HepG2 (cell line): ENCODE data around the gene NFKBIA. TPM values are rescaled to one million over a fixed set of nuclear protein-coding genes. Genes with fewer than 3 reads are reported as not detected.

Experiments used
- HOXA9 ChIP-seq: sonication (generic); formaldehyde crosslinking; IDR thresholded peaks from 2 replicates; pipeline ENCODE4 v1.8.1; 2022; ENCODE audit warnings: missing genetic modification reagents, mild to moderate bottlenecking, moderate library complexity, borderline replicate concordance
- MAF1 ChIP-seq: sonication (generic); formaldehyde crosslinking; IDR thresholded peaks from 2 replicates; pipeline ENCODE4 v1.5.0; 2020; ENCODE audit warnings: missing genetic modification reagents, borderline replicate concordance
- SNRNP70 ChIP-seq: fragments of 200-400 bp; formaldehyde crosslinking; IDR thresholded peaks from 2 replicates; pipeline ENCODE4 v1.6.1; 2017; ENCODE audit warnings: mild to moderate bottlenecking, low read depth, low read length, moderate library complexity
- ZNF160 ChIP-seq: sonication (generic); formaldehyde crosslinking; IDR thresholded peaks from 2 replicates; pipeline ENCODE4 v1.8.0; 2022; ENCODE audit warnings: mild to moderate bottlenecking, inconsistent platforms, missing genetic modification reagents
- ZNF792 ChIP-seq: IDR thresholded peaks from 2 replicates; pipeline ENCODE4 v1.6.1; 2016
- polyA plus RNA-seq, 8 experiments: library from polyadenylated mRNA; depleted of rRNA in 3 of 8; stranded (reverse) in 7 of 8; unstranded in 1 of 8; fragments of >200 nt; fragmentation: Illumina TruSeq in 4 of 8; extraction: Trizol in 4 of 8; gene quantifications; 2 replicates each; pipeline versions ENCODE4 v1.2.1 to v1.2.3, GENCODE V29; 2011 to 2016; ENCODE audit warnings: low read depth in 4 of 8, missing spikeins in 1 of 8, mixed read lengths in 1 of 8; ENCODE audit not compliant: insufficient read depth in 1 of 8
- total RNA-seq, 5 experiments: library from RNA; depleted of rRNA; stranded (reverse); fragments of >200 nt; fragmentation: Illumina TruSeq; extraction: Trizol; gene quantifications; 2 replicates each; pipeline ENCODE4 v1.2.3, GENCODE V29; 2016; ENCODE audit warnings: low read depth in 1 of 5
- TF ChIP-seq, protein P1 (sequence below): IDR thresholded peaks from 2 replicates; pipeline ENCODE4 v1.6.1; 2016; ENCODE audit warnings: low read depth, missing genetic modification reagents, missing compliant biosample characterization
- TF ChIP-seq, protein P2 (sequence below): sonication (generic); formaldehyde crosslinking; IDR thresholded peaks from 2 replicates; pipeline ENCODE4 v1.8.0; 2022; ENCODE audit warnings: low read depth, missing genetic modification reagents
- TF ChIP-seq, protein P3 (sequence below): IDR thresholded peaks from 2 replicates; pipeline ENCODE4 v1.6.1; 2012; ENCODE audit warnings: low read length, improper control_type of control experiment

NFKBIA gene
- total and polyA plus RNA-seq, 2 of the 13 experiments (the other 11 are each of a cell fraction or from before 2014, with no cell fraction given): 197 to 319 TPM

DNA sequence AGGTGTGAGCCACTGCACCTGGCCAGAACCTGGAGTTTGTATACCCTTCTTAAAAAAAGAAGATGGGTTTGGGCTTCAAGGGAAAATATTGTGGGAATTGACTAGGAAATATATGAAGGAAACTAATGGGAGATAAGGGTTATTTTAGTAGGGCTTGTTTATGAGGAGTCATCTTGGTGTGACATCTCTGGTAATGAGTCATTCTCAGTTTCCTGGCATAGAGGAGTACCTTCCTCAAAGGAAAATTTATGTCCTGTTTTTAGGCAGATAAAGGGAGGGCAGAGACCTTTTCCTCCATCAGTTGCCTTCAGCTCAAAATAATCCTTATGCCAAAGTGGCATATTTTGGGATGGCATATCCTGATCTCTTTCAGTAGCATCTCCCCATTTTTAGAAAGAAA, 30.6 kb upstream of the NFKBIA start (continued):
- no peak for TF ChIP-seq MAF1
- no peak for TF ChIP-seq HOXA9 (CRISPR knock-in tag)
- TF ChIP-seq SNRNP70: no peak
- TF ChIP-seq, protein P1, sequence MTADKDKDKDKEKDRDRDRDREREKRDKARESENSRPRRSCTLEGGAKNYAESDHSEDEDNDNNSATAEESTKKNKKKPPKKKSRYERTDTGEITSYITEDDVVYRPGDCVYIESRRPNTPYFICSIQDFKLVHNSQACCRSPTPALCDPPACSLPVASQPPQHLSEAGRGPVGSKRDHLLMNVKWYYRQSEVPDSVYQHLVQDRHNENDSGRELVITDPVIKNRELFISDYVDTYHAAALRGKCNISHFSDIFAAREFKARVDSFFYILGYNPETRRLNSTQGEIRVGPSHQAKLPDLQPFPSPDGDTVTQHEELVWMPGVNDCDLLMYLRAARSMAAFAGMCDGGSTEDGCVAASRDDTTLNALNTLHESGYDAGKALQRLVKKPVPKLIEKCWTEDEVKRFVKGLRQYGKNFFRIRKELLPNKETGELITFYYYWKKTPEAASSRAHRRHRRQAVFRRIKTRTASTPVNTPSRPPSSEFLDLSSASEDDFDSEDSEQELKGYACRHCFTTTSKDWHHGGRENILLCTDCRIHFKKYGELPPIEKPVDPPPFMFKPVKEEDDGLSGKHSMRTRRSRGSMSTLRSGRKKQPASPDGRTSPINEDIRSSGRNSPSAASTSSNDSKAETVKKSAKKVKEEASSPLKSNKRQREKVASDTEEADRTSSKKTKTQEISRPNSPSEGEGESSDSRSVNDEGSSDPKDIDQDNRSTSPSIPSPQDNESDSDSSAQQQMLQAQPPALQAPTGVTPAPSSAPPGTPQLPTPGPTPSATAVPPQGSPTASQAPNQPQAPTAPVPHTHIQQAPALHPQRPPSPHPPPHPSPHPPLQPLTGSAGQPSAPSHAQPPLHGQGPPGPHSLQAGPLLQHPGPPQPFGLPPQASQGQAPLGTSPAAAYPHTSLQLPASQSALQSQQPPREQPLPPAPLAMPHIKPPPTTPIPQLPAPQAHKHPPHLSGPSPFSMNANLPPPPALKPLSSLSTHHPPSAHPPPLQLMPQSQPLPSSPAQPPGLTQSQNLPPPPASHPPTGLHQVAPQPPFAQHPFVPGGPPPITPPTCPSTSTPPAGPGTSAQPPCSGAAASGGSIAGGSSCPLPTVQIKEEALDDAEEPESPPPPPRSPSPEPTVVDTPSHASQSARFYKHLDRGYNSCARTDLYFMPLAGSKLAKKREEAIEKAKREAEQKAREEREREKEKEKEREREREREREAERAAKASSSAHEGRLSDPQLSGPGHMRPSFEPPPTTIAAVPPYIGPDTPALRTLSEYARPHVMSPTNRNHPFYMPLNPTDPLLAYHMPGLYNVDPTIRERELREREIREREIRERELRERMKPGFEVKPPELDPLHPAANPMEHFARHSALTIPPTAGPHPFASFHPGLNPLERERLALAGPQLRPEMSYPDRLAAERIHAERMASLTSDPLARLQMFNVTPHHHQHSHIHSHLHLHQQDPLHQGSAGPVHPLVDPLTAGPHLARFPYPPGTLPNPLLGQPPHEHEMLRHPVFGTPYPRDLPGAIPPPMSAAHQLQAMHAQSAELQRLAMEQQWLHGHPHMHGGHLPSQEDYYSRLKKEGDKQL (CRISPR knock-in tag): no peak
- TF ChIP-seq, protein P2, sequence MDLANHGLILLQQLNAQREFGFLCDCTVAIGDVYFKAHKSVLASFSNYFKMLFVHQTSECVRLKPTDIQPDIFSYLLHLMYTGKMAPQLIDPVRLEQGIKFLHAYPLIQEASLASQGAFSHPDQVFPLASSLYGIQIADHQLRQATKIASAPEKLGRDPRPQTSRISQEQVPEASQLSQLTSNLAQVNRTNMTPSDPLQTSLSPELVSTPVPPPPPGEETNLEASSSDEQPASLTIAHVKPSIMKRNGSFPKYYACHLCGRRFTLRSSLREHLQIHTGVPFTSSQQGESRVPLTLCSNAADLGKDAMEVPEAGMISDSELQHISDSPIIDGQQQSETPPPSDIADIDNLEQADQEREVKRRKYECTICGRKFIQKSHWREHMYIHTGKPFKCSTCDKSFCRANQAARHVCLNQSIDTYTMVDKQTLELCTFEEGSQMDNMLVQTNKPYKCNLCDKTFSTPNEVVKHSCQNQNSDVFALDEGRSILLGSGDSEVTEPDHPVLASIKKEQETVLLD (CRISPR knock-in tag): no peak
- TF ChIP-seq, protein P3, sequence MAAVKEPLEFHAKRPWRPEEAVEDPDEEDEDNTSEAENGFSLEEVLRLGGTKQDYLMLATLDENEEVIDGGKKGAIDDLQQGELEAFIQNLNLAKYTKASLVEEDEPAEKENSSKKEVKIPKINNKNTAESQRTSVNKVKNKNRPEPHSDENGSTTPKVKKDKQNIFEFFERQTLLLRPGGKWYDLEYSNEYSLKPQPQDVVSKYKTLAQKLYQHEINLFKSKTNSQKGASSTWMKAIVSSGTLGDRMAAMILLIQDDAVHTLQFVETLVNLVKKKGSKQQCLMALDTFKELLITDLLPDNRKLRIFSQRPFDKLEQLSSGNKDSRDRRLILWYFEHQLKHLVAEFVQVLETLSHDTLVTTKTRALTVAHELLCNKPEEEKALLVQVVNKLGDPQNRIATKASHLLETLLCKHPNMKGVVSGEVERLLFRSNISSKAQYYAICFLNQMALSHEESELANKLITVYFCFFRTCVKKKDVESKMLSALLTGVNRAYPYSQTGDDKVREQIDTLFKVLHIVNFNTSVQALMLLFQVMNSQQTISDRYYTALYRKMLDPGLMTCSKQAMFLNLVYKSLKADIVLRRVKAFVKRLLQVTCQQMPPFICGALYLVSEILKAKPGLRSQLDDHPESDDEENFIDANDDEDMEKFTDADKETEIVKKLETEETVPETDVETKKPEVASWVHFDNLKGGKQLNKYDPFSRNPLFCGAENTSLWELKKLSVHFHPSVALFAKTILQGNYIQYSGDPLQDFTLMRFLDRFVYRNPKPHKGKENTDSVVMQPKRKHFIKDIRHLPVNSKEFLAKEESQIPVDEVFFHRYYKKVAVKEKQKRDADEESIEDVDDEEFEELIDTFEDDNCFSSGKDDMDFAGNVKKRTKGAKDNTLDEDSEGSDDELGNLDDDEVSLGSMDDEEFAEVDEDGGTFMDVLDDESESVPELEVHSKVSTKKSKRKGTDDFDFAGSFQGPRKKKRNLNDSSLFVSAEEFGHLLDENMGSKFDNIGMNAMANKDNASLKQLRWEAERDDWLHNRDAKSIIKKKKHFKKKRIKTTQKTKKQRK: no peak
- no peak for TF ChIP-seq ZNF160
- TF ChIP-seq ZNF792 (CRISPR knock-in tag): no peak
